Measurements from ENCODE around the gene EIF3A.

EIF3A gene

GRCh38 chr10:119080521-119081259, at the start of gene EIF3A (continued):
- TF ChIP-seq PBX3 (CRISPR knock-in tag; IDR thresholded peaks at IDR 0.05) (peak; percentile 25; the same call in 1 of the 2 replicates), ZNF391 (tag by site-specific recombination; IDR thresholded peaks at IDR 0.05; ENCODE audit: borderline replicate concordance, low read depth) (peak; percentile 50; the same call in 1 of the 2 replicates), BCL11B (tag by site-specific recombination; IDR thresholded peaks at IDR 0.05; ENCODE audit: low read depth) (peak; percentile 53; the same call in 1 of the 2 replicates), ZBTB1 (tag by site-specific recombination; IDR thresholded peaks at IDR 0.05) (no peak), ZNF433 (tag by site-specific recombination; IDR thresholded peaks at IDR 0.05; ENCODE audit: low read depth) (no peak), GLIS1 (tag by site-specific recombination; IDR thresholded peaks at IDR 0.05) (0 out of 2 replicates have a peak, but pooled peaks have one; percentile 3), ZNF394 (tag by site-specific recombination; IDR thresholded peaks at IDR 0.05; ENCODE audit: borderline replicate concordance) (peak; percentile 10), ZNF585B (tag by site-specific recombination; IDR thresholded peaks at IDR 0.05) (no peak), TRIM28 (IDR thresholded peaks at IDR 0.05; ENCODE audit: borderline replicate concordance, low read length) (0 out of 2 replicates have a peak, but pooled peaks have one; percentile 14), ZNF555 (tag by site-specific recombination; conservative IDR thresholded peaks at IDR 0.05) (no peak), ZNF501 (tag by site-specific recombination; IDR thresholded peaks at IDR 0.05) (peak; percentile 95), HOXA7 (CRISPR knock-in tag; IDR thresholded peaks at IDR 0.05; ENCODE audit: borderline replicate concordance) (no peak), ZNF621 (tag by site-specific recombination; IDR thresholded peaks at IDR 0.05) (no peak), MYNN (tag by site-specific recombination; IDR thresholded peaks at IDR 0.05; ENCODE audit: borderline replicate concordance) (no peak), KLF1 (tag by site-specific recombination; IDR thresholded peaks at IDR 0.05) (peak; percentile 21; the same call in 1 of the 2 replicates), ZNF558 (tag by site-specific recombination; IDR thresholded peaks at IDR 0.05) (no peak), GLI2 (tag by site-specific recombination; IDR thresholded peaks at IDR 0.05; ENCODE audit: borderline replicate concordance, low read depth) (no peak), ZNF843 (tag by site-specific recombination; IDR thresholded peaks at IDR 0.05) (0 out of 2 replicates have a peak, but pooled peaks have one; percentile 23), KLF7 (tag by site-specific recombination; IDR thresholded peaks at IDR 0.05; ENCODE audit: borderline replicate concordance) (no peak), INSM2 (tag by site-specific recombination; IDR thresholded peaks at IDR 0.05) (no peak), ZNF138 (tag by site-specific recombination; IDR thresholded peaks at IDR 0.05; ENCODE audit: borderline replicate concordance) (no peak), ZNF274 (IDR thresholded peaks at IDR 0.05; ENCODE audit: low read length) (no peak), ZNF274 (tag by site-specific recombination; IDR thresholded peaks at IDR 0.05; ENCODE audit: borderline replicate concordance) (no peak), ZNF426 (tag by site-specific recombination; IDR thresholded peaks at IDR 0.05) (no peak), ZNF610 (tag by site-specific recombination; IDR thresholded peaks at IDR 0.05; ENCODE audit: borderline replicate concordance) (no peak)
- TF ChIP-seq, protein P1, sequence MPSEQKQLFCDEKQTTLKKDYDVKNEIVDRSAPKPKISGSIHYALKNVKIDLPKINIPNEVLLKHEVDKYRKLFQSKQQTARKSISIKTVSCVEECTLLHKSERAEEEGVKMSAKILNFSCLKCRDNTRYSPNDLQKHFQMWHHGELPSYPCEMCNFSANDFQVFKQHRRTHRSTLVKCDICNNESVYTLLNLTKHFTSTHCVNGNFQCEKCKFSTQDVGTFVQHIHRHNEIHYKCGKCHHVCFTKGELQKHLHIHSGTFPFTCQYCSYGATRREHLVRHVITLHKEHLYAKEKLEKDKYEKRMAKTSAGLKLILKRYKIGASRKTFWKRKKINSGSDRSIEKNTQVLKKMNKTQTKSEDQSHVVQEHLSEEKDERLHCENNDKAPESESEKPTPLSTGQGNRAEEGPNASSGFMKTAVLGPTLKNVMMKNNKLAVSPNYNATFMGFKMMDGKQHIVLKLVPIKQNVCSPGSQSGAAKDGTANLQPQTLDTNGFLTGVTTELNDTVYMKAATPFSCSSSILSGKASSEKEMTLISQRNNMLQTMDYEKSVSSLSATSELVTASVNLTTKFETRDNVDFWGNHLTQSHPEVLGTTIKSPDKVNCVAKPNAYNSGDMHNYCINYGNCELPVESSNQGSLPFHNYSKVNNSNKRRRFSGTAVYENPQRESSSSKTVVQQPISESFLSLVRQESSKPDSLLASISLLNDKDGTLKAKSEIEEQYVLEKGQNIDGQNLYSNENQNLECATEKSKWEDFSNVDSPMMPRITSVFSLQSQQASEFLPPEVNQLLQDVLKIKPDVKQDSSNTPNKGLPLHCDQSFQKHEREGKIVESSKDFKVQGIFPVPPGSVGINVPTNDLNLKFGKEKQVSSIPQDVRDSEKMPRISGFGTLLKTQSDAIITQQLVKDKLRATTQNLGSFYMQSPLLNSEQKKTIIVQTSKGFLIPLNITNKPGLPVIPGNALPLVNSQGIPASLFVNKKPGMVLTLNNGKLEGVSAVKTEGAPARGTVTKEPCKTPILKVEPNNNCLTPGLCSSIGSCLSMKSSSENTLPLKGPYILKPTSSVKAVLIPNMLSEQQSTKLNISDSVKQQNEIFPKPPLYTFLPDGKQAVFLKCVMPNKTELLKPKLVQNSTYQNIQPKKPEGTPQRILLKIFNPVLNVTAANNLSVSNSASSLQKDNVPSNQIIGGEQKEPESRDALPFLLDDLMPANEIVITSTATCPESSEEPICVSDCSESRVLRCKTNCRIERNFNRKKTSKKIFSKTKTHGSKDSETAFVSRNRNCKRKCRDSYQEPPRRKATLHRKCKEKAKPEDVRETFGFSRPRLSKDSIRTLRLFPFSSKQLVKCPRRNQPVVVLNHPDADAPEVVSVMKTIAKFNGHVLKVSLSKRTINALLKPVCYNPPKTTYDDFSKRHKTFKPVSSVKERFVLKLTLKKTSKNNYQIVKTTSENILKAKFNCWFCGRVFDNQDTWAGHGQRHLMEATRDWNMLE (tag by site-specific recombination; conservative IDR thresholded peaks at IDR 0.05; ENCODE audit: low read depth), result no peak
- TF ChIP-seq, protein P2, sequence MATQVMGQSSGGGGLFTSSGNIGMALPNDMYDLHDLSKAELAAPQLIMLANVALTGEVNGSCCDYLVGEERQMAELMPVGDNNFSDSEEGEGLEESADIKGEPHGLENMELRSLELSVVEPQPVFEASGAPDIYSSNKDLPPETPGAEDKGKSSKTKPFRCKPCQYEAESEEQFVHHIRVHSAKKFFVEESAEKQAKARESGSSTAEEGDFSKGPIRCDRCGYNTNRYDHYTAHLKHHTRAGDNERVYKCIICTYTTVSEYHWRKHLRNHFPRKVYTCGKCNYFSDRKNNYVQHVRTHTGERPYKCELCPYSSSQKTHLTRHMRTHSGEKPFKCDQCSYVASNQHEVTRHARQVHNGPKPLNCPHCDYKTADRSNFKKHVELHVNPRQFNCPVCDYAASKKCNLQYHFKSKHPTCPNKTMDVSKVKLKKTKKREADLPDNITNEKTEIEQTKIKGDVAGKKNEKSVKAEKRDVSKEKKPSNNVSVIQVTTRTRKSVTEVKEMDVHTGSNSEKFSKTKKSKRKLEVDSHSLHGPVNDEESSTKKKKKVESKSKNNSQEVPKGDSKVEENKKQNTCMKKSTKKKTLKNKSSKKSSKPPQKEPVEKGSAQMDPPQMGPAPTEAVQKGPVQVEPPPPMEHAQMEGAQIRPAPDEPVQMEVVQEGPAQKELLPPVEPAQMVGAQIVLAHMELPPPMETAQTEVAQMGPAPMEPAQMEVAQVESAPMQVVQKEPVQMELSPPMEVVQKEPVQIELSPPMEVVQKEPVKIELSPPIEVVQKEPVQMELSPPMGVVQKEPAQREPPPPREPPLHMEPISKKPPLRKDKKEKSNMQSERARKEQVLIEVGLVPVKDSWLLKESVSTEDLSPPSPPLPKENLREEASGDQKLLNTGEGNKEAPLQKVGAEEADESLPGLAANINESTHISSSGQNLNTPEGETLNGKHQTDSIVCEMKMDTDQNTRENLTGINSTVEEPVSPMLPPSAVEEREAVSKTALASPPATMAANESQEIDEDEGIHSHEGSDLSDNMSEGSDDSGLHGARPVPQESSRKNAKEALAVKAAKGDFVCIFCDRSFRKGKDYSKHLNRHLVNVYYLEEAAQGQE (tag by site-specific recombination; IDR thresholded peaks at IDR 0.05), result peak; percentile 55
- TF ChIP-seq, protein P3, sequence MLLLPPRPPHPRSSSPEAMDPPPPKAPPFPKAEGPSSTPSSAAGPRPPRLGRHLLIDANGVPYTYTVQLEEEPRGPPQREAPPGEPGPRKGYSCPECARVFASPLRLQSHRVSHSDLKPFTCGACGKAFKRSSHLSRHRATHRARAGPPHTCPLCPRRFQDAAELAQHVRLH (tag by site-specific recombination; IDR thresholded peaks at IDR 0.05), result no peak

Data from HEK293 (cell line).